Nephron (organoid): ENCODE measurements around the gene PLD1.

Experiments used
- H3K27ac Mint-ChIP-seq, 3 experiments: 2 replicates each; pipeline ENCODE4 v1.8.0; 2020; ENCODE audit warnings: mixed read lengths in 3 of 3, mild to moderate bottlenecking in 2 of 3, moderate library complexity in 1 of 3
- H3K27me3 Mint-ChIP-seq: 2 replicates; pipeline ENCODE4 v1.8.0; 2021; ENCODE audit warnings: low read depth, mild to moderate bottlenecking, moderate library complexity, mixed read lengths
- H3K36me3 Mint-ChIP-seq: 2 replicates; pipeline ENCODE4 v1.8.0; 2020; ENCODE audit warnings: low read depth, mixed read lengths
- H3K4me1 Mint-ChIP-seq: 2 replicates; pipeline ENCODE4 v1.8.0; 2020; ENCODE audit warnings: mixed read lengths
- H3K4me3 Mint-ChIP-seq, 3 experiments: 2 replicates each; pipeline ENCODE4 v1.8.0; 2020; ENCODE audit warnings: mild to moderate bottlenecking in 3 of 3, mixed read lengths in 3 of 3, moderate library complexity in 2 of 3
- H3K9me3 Mint-ChIP-seq: 2 replicates; pipeline ENCODE4 v1.8.0; 2020; ENCODE audit warnings: mixed read lengths
- CTCF ChIP-seq, 3 experiments: fragments of 200-600 bp; sonication (generic); IDR thresholded peaks; one replicate each; pipeline ENCODE4 v1.5.0; 2021; ENCODE audit warnings: antibody characterized with exemption in 3 of 3; ENCODE audit not compliant: unreplicated experiment in 3 of 3

The PLD1 gene

GRCh38 chr3:171552531-171552930 lies 257.8 kb downstream of the PLD1 start:
- Mint-ChIP-seq H3K36me3 (no peaks in the 10 kb centered on the region), H3K27me3 (no peaks in the 10 kb centered on the region), H3K27ac (no peak overlapping the region), H3K9me3 (no peaks in the 10 kb centered on the region), H3K4me3 (no peak overlapping the region), H3K4me1 (peaks cover 11% of the 10 kb centered on the region)
- no peak for TF ChIP-seq CTCF (IDR thresholded peaks at IDR 0.05; ENCODE audit: unreplicated experiment in 3 of 3)

GRCh38 chr3:171551296-171551695 lies 259.0 kb downstream of the PLD1 start:
- no peak for TF ChIP-seq CTCF (IDR thresholded peaks at IDR 0.05; ENCODE audit: unreplicated experiment in 3 of 3)
- Mint-ChIP-seq H3K36me3 (no peaks in the 10 kb centered on the region), H3K4me1 (peaks cover 11% of the 10 kb centered on the region), H3K27ac (no peak overlapping the region), H3K4me3 (no peak overlapping the region), H3K9me3 (no peaks in the 10 kb centered on the region), H3K27me3 (no peaks in the 10 kb centered on the region)
